ENCODE data around the gene TRIO.

The TRIO gene

GRCh38 chr5:14322437-14323187, 179.5 kb downstream of the TRIO start:
- DNase-seq (ENCODE audit: low read depth, low spot score): no peak

- no peak for DNase-seq (ENCODE audit: low read depth, low spot score)
These were observed 180.3 kb downstream of the TRIO start for GRCh38 chr5:14323466-14323865.

GRCh38 chr5:14325369-14325768, 182.2 kb downstream of the TRIO start:
- DNase-seq (ENCODE audit: low read depth, low spot score): no peak

- DNase-seq (ENCODE audit: low read depth, low spot score): no peak
These were observed 183.1 kb downstream of the TRIO start for GRCh38 chr5:14326035-14326903.

GRCh38 chr5:14327624-14328023, 184.5 kb downstream of the TRIO start:
- DNase-seq (ENCODE audit: low read depth, low spot score): no peak

GRCh38 chr5:14328144-14328543, 185.0 kb downstream of the TRIO start:
- DNase-seq (ENCODE audit: low read depth, low spot score): no peak

GRCh38 chr5:14330291-14330690, 187.1 kb downstream of the TRIO start:
- DNase-seq (ENCODE audit: low read depth, low spot score): no peak

- DNase-seq (ENCODE audit: low read depth, low spot score): no peak
These were observed 187.7 kb downstream of the TRIO start for GRCh38 chr5:14330729-14331385.

GRCh38 chr5:14331386-14331781, 188.2 kb downstream of the TRIO start:
- DNase-seq (ENCODE audit: low read depth, low spot score): no peak

- no peak for DNase-seq (ENCODE audit: low read depth, low spot score)
These were observed 189.0 kb downstream of the TRIO start for GRCh38 chr5:14332038-14332631.

- DNase-seq (ENCODE audit: low read depth, low spot score): no peak
These were observed 189.6 kb downstream of the TRIO start for GRCh38 chr5:14332746-14333145.

GRCh38 chr5:14337593-14337992, 194.5 kb downstream of the TRIO start:
- no peak for DNase-seq (ENCODE audit: low read depth, low spot score)

- no peak for DNase-seq (ENCODE audit: low read depth, low spot score)
These were observed 196.3 kb downstream of the TRIO start for GRCh38 chr5:14339468-14339867.

GRCh38 chr5:14341571-14342230, 198.6 kb downstream of the TRIO start:
- no peak for DNase-seq (ENCODE audit: low read depth, low spot score)

GRCh38 chr5:14342306-14342705, 199.2 kb downstream of the TRIO start:
- no peak for DNase-seq (ENCODE audit: low read depth, low spot score)

GRCh38 chr5:14343376-14343775, 200.2 kb downstream of the TRIO start:
- no peak for DNase-seq (ENCODE audit: low read depth, low spot score)

- DNase-seq (ENCODE audit: low read depth, low spot score): no peak
These were observed 204.4 kb downstream of the TRIO start for GRCh38 chr5:14347522-14347921.

GRCh38 chr5:14348142-14348541, 205.0 kb downstream of the TRIO start:
- no peak for DNase-seq (ENCODE audit: low read depth, low spot score)

GRCh38 chr5:14349029-14349428, 205.9 kb downstream of the TRIO start:
- DNase-seq (ENCODE audit: low read depth, low spot score): no peak

- no peak for DNase-seq (ENCODE audit: low read depth, low spot score)
These were observed 208.0 kb downstream of the TRIO start for GRCh38 chr5:14351086-14351661.

All from smooth muscle cell of the brain vasculature (primary cell).